T-helper 1 cell treated with Interleukin-12 subunit alpha and Interleukin-12 subunit beta and Interleukin-4 antibody, amounts not matched to agents 30 ng/mL and 1 ng/mL, for 36 hours (primary cell): ENCODE results near the gene NPRL2. TPM values are rescaled to one million over a fixed set of nuclear protein-coding genes. Genes with fewer than 3 reads are reported as not detected.
"Not testable (repeated sequence)": the region's sequence is repeated elsewhere in the genome, so short reads cannot be mapped to it uniquely, and the experiment has no call there.

Experiments used
- intact Hi-C: fragments of 100-400 bp; cut with micrococcal nuclease; formaldehyde crosslinking; loops from one replicate; pipeline ENCODE4 v1.15.1; 2024
- total RNA-seq: library from RNA; stranded (reverse); gene quantifications from 2 replicates; pipeline ENCODE4 v1.2.3, GENCODE V29; 2022

Gene NPRL2
- total RNA-seq, 1 donor from 2014 or later: 51.8 TPM

- intact Hi-C loops: no loop called here
Observed at GRCh38 chr3:50318163-50318562, 32.4 kb downstream of the NPRL2 start.

GRCh38 chr3:50317300-50317699 lies 33.3 kb downstream of the NPRL2 start:
- intact Hi-C loops: no loop called here

GRCh38 chr3:50316657-50317242 lies 33.8 kb downstream of the NPRL2 start:
- intact Hi-C loops: no loop called here

DNA sequence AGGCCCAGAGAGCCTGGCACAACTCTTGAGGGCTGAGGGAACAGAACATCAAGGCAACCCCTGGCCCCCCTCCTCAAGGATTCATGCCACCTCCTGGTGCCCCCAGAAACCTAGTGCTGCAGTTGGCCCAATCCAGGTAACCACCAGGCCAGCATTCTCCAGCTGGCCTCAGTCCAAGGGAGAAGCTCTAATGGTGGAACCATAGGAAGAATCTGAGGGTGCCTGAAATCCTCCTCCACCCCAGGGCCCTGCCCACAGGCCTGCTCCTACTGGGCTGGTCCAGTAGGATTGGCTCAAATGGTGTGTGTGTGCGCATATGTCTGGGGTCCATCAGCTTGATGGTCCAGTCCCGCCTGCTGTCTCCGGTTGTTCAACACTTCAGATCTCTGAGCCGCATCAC lies 35.8 kb downstream of the NPRL2 start:
- intact Hi-C loops: no loop called here

DNA sequence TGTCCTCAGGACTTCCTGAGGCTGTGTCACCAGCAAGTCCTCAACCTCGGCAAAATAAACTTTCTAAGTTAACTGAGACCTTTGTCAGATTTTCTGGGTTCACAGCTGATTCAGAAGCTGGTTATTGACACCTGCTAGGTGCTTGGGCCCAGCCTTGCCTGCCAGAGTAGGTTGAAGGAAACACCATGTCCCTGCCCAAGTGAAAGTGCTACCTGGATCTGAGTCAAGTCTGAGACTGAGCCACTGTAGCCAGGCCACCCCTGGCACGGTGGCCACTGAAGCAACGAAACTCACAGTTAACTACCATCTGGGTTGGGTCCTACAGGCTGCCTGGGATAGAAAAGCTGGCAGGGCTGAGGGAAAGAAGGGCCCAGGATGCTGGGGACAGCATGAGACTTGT lies 36.2 kb downstream of the NPRL2 start:
- intact Hi-C loops: no loop called here

- intact Hi-C loops: not testable (repeated sequence)
Observed at GRCh38 chr3:50312041-50312440, 38.5 kb downstream of the NPRL2 start.

- intact Hi-C loops: no loop called here
Observed at GRCh38 chr3:50304601-50305000, 46.0 kb downstream of the NPRL2 start.

GRCh38 chr3:50303013-50303815 lies 47.4 kb downstream of the NPRL2 start, which contains the start of gene HYAL1:
TSS of gene HYAL1 (minus strand) at chr3:50303574. CDS start at chr3:50302956, 618 bp downstream.
- intact Hi-C loops: no loop called here

- intact Hi-C loops: no loop called here
Observed at GRCh38 chr3:50302095-50303012, 48.2 kb downstream of the NPRL2 start.

- intact Hi-C loops: loop anchor here (1.0 kb wide), 2 partner anchors 8 to 10 kb away; partner anchors contain the start of gene IFRD2
Observed at GRCh38 chr3:50300681-50301254, 49.8 kb downstream of the NPRL2 start.

GRCh38 chr3:50299929-50300680 lies 50.5 kb downstream of the NPRL2 start:
- intact Hi-C loops: loop anchor here (1.0 to 10.0 kb wide), 29 partner anchors 8 to 1859 kb away; partner anchors contain the start of genes AMIGO3, APEH, ARIH2 and CCDC51

GRCh38 chr3:50299638-50299928 lies 51.0 kb downstream of the NPRL2 start:
- intact Hi-C loops: loop anchor here (1.0 to 10.0 kb wide), 27 partner anchors 22 to 1859 kb away; partner anchors contain the start of genes AMIGO3, APEH, ARIH2 and CCDC51

DNA sequence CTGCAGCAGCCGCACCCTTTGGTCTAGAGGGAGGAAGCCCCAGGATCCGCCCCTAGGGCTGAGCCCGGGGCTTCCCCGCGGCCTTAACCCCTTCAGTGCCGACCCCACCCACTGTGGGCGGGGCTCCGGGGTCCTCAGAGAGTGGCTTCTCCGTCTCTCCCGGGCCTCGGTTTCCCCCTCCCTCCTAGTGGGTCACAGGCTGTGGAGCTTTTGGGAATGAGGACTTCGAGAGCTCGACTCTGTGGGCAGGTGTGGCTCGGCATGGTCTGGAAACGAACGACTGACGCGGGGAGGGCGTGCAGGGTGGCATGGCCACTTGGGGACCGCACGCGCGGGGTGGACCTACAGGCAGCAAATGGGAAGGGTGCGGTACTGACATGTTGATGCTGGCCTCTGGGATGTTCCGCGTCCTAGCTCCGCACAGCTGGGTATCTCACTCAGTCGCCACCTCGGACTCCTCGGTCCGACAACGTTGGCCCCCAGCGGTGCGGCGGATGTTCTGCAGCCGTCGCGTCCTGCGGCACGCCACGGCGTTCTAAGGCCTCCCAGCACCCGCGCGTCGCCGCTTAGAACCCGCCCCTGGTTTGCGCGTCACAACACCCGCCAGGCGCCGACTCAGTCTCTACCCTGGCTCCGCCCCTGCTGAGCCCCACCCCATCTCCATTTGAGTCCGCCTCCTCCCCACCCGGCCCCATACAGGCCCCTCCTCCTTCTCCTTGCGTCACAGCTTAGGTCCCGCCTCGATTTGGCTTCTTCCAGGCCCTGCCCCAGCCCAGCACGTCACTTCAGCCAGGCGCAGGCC lies 51.5 kb downstream of the NPRL2 start, which contains the start of the genes HYAL3 and NAA80:
Gene HYAL3, minus strand, starts transcription at position 570 of the 802 bp plus-strand sequence. CDS start 3,803 bp downstream, outside the sequence.
Gene NAA80, minus strand, starts transcription at position 570 of the 802 bp plus-strand sequence. CDS start 1,942 bp downstream, outside the sequence.
- intact Hi-C loops: loop anchor here (1.0 to 10.0 kb wide), 28 partner anchors 22 to 1858 kb away; partner anchors contain the start of genes AMIGO3, APEH, ARIH2 and CCDC51

DNA sequence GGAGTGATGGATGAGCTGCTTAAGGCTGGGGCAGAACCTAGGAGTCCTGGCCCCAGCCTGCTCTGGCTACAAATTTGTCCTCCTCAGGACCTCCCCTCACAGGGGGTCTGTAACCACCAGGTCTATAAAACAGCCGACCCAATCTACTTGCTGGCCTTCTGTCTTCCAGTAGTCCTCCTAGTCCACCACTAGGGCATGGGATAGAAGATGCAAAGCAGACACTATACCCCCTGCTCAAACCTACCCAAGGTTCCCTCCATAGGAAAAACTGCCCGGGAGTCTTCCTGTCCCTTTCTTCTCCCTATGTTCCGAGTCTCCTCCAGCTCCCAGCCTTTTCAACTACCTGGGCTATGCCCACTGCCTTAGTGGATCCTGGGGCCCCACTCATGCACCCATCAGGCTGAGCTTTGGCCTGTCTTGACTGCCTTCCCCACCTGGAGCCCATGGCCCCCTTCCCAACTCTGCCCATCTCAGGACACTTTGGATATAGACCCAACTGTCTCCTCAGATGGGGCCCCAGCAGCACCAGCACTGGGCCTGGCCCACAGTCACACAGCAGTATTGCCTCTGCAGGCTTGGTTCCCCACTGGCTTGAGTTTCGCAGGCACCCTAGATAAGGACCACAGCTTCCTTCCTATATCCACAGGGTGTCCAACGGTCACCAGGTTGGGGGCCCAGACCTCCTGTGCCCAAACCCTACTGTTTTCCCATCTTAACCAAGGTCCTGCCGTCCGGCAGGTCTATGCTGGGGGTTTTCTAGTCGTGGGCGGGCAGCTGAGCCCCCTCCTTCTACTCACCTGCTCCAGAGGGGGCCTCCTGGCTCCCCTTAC lies 52.5 kb downstream of the NPRL2 start:
- intact Hi-C loops: loop anchor here (1.0 to 10.0 kb wide), 13 partner anchors 67 to 1857 kb away; partner anchors contain the start of genes ARIH2, CCDC51, CISH and DAG1

DNA sequence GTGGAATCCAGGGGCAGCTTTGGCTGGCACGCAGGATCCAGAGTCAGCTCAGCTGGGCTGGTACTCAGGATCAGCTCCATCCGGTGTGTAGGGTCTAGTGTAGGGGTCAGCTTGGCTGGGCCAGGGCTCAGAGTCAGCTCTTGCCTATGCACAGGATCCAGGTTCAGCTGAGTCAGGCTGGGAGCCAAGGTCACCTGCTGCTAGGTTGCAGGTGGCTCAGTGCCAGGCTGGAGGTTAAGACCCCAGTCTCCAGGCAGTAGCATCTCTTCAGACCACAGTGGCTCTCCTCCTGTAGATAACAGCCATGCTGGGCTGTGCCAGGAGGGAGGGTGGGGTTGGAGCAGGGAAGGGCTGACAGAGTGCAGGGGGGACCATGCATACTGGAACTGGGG lies 53.2 kb downstream of the NPRL2 start:
- intact Hi-C loops: loop anchor here (5.0 to 10.0 kb wide), 5 partner anchors 440 to 1380 kb away; partner anchors contain the start of genes ARIH2, DAG1, IMPDH2 and NDUFAF3
